GM12865 (cell line): Measurements from ENCODE around the gene IFI6.

Source experiments
- DNase-seq: peaks from one replicate; pipeline ENCODE4 v3.0.0; 2010; ENCODE audit warnings: low read depth
- H3K4me3 ChIP-seq: 2 replicates; pipeline ENCODE4 v1.5.1; 2011; ENCODE audit warnings: mild to moderate bottlenecking, low read depth, low read length, control low read depth
- TF ChIP-seq, protein P1 (sequence below): IDR thresholded peaks from 2 replicates; pipeline ENCODE4 v1.5.1; 2011; ENCODE audit warnings: low read length, control low read depth, low read depth, inconsistent platforms; ENCODE audit not compliant: insufficient read depth; ENCODE audit errors: missing control alignments

Gene IFI6

DNA sequence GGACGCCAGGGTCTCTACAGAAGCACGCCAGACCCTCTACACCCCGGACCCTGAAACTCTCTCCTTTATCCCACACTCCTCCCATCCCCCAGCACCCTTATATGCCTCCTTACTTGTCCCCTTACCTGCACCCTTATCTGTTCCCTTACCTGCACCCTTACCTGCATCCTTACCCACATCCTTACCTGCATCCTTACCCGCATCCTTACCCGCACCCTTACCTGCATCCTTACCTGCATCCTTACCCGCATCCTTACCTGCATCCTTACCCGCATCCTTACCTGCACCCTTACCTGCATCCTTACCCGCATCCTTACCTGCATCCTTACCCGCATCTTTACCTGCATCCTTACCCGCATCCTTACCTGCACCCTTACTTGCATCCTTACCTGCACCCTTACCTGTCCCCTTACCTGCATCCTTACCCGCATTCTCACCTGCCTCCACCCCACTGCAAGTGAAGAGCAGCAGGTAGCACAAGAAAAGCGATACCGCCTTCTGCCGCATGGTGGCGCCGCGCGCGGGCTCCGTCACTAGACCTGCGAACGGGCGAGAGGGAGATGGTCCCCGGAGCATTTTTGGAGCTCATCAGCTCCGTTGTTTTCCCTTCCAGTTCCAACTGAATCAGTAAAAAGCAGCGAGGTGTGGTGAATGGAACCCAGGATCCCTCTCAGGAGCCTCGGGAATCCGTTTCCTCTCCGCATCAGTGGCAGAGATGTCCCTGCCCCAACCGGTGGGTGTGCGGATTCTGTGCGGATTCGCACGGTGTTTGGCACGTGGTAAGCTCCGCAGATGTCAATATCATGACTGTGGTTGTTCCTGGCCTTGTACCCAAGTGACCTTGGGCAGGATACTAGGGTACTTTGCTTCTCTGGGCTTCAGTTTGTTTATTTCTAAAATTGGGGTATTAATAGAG is 2.9 kb downstream of the IFI6 start:
- peak; percentile 85 for DNase-seq
- peak overlapping the region; percentile 37 for H3K4me3 ChIP-seq
- TF ChIP-seq, protein P1, sequence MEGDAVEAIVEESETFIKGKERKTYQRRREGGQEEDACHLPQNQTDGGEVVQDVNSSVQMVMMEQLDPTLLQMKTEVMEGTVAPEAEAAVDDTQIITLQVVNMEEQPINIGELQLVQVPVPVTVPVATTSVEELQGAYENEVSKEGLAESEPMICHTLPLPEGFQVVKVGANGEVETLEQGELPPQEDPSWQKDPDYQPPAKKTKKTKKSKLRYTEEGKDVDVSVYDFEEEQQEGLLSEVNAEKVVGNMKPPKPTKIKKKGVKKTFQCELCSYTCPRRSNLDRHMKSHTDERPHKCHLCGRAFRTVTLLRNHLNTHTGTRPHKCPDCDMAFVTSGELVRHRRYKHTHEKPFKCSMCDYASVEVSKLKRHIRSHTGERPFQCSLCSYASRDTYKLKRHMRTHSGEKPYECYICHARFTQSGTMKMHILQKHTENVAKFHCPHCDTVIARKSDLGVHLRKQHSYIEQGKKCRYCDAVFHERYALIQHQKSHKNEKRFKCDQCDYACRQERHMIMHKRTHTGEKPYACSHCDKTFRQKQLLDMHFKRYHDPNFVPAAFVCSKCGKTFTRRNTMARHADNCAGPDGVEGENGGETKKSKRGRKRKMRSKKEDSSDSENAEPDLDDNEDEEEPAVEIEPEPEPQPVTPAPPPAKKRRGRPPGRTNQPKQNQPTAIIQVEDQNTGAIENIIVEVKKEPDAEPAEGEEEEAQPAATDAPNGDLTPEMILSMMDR = peak; percentile 94

DNA sequence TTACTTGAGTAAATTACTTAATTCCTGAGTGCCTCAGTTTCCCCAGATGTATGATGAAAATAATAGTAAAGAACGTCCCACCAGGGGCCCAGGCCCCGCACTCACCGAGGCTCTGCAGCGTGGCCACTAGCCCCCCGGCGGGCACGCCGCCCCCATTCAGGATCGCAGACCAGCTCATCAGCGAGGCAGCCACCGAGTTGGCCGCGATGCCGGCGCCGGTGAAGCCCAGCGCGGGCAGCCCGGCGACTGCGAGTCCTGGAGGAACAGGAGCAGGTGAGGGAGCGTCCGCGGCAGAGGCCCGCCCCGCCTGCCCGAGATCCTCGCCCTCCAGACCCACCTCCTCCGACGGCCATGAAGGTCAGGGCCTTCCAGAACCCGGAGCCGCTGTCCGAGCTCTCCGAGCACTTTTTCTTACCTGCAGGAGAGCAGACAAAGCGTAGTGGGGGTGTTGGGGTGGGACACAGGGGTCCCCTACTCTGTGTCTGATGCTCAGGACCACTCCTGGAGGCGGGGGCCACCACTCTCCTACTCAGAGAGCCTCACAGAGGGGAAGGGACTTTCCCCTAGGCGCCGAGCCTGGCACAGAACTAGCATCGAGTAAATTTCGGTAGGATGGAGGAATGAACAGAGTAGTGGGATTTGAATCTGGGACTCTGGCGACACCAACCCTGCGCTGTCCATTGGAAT is 3.7 kb downstream of the IFI6 start:
- no peak overlapping the region for H3K4me3 ChIP-seq
- no peak for DNase-seq
- TF ChIP-seq, protein P1 = no peak

DNA sequence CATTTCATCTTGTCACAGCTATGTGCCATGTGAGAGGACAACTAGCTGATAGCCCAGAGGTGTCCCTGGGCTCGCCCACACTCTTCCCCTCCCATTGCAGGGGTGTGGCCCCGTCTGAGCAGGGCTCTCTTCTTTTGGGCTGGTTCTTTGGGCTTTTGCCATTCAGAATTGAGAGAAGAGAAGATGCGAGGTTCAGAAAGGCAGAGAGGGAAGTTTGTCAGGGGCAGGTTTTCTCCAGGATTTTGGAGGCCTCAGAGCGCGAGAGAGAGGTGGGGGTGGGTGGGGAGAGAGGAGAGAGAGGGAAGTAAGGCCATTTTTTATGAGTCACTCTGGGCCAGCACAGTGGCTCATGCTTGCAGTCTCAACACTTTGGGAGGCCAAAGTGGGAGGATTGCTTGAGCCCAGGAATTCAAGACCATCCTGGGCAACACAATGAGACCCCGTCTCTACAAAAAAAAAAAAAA is 5.2 kb downstream of the IFI6 start:
- H3K4me3 ChIP-seq = no peak overlapping the region
- TF ChIP-seq, protein P1 = no peak
- DNase-seq = no peak

DNA sequence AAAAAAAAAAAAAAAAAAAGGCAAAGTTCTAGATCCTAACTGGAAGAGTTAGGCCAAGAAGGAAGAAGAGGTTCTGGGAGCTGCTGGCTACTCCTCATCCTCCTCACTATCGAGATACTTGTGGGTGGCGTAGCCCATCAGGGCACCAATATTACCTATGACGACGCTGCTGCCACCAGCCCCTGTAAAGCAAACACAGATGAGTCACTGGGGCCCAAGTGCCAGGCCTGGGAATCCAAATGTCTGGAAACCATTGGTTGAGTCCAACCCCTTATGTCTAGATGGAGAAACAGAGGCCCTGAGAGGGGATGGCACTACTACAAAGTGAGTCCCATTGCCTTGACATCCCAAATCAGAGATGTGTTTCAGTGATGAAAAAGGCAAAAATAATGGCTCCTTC is 5.7 kb downstream of the IFI6 start:
- TF ChIP-seq, protein P1 = no peak
- DNase-seq = no peak

DNA sequence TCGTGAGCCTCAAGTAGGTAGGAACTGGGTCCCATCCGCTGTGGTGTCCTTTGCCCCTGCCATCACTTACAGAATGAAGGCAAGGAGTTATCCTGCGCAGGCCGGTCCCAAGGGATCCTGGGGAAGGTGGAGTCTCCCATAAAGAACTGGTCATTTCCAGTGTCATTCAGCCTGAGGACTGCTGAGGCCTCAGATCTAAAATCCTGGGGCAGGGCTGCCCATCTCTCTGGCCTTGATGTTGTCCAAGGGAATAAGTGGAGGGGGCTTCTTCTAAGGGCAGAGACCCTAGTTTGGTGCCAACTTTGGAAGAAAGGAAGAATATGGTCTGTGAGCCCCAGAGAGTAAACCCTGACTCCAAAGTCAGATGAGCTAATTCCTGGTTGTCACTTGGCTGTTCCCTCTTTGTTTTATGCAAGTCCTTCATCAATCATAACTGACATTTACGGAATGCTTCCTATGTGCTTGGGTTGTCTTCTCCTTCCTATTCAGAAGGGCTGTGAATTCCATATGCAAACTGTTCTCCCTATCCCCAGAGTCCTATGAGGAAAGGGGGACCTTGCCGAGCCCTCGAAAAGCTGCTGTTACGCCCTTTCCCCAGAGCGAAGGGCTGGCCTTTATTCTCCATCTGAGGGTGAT is 6.9 kb downstream of the IFI6 start:
- H3K4me3 ChIP-seq = no peak overlapping the region
- no peak for DNase-seq
- TF ChIP-seq, protein P1 = no peak

More for the DNA sequence above, 5.7 kb downstream of the IFI6 start:
- no peak overlapping the region for H3K4me3 ChIP-seq

DNA sequence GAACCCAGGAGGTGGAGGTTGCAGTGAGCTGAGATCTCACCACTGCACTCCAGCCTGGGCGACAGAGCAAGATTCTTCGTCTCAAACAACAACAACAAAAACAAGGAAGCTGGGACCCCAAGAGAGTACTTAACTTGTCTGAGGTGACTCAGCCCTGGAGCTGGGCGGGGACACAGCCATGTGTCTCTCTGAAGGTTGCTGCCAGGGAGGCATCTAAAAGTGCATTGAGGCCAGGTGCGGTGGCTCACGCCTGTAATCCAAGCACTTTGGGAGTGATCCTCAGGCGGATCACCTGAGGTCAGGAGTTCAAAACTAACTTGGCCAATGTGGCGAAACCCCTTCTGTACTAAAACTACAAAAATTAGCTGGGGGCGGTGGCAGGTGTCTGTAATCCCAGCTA is 7.7 kb downstream of the IFI6 start:
- TF ChIP-seq, protein P1 = no peak
- H3K4me3 ChIP-seq = no peak overlapping the region
- DNase-seq = no peak
